NCI-H2107 treated with DMSO at 0.1 percent for 48 hours (cell line): ENCODE data around the gene MCTP2.

Source experiments
- DNase-seq: peaks from one replicate; lab custom pipeline; 2025; ENCODE audit not compliant: unreplicated experiment; lab: John Stamatoyannopoulos, UW

The MCTP2 gene

DNA sequence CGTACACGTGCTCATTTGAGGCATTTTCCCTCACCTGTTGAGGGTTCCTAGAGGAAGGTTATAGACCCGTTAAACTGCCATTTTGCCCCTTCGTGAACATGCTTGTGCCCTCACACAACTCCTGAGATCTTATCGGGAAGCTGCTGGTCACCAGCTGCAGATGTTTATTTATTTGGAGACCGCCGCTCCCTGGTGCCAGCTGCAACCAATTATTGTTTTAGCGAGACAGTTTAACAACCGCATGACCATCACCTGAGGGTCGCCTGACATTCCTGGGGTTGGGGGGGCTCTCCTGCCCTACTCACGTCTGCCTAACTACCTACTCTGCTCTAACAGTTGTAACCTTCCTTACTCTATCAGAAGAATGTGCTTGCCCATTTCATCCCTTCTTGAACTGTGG lies 292.5 kb downstream of the MCTP2 start:
- no peak for DNase-seq

DNA sequence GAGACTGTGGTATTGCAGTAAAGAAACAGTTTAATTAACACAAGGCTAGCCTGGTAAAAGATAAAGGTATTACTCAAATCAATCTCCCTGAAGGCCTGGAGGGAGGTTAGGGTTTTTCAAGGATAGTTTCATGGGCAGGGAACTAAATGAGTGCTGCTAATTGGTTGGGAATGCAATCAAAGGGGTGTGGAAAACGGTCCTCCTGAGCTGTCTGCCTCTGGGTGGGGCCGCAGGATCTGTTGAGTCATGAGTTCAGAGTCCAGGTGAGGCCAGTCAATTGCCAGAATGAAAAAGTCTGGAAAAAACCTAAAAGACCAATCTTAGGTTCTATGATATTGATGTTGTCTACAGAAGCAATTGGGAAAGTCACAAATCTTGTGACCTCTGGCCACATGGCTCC lies 293.2 kb downstream of the MCTP2 start:
- no peak for DNase-seq

DNA sequence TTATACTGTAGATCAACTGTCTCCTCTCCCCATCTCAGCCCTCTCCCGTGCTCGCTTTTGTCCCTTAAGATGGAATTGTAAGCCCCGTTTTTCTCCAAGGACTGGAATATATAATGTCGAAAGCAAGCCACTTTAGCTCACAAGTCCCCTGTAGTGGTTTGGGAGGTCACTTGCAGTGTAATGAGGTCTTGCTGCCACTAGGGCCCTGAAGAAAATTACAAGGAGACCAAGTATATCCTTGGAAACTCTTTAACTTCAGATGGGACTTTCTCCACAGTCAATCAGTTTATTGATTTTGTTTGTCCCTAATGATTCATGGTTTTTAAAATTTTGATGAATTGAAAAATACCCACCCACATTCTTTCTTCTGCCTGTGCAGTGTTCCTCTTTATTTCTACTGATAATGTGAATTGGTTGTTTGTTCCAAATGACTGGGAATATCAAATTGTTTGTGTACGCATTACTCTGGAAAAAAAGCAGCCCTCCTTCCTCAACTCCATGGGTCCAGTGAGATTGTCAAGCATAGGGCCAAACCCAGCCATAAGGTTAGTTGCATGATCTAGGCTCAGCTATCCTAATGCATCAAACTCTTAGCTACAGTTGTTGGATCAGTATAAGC lies 294.8 kb downstream of the MCTP2 start:
- DNase-seq, result no peak

DNA sequence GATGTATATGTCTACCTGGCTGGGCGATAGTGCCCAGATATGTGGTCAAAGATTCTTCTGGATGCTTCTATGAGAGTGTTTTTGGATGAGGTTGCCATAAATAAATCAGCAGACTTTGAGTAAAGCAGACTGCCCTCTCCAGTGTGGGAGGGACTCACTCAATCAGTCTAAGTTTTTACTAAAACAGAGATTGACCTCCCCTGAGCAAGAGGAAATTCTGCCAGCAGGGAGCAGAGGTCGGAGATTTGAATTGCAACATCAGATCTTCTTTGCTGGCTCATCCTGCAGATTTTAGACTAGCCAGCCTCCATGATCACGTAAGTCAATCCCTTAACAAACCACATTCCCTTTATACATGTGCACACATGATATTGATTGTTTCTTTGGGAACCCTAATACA lies 300.9 kb downstream of the MCTP2 start:
- no peak for DNase-seq
